Urinary bladder (tissue), 4 donors: ENCODE measurements around the gene NIT2. TPM values are rescaled to one million over a fixed set of nuclear protein-coding genes. Genes with fewer than 3 reads are reported as not detected.

ENCODE experiments used
- DNase-seq: peaks from one replicate; pipeline ENCODE4 v3.0.0-alpha.2; 2015; ENCODE audit errors: extremely low spot score
- H3K27ac ChIP-seq: one replicate; pipeline ENCODE4 v1.5.1; 2013; ENCODE audit warnings: low read depth, mild to moderate bottlenecking, moderate library complexity
- H3K36me3 ChIP-seq: one replicate; pipeline ENCODE4 v1.6.1; 2013; ENCODE audit warnings: mild to moderate bottlenecking, moderate library complexity; ENCODE audit not compliant: insufficient read depth
- H3K4me1 ChIP-seq: one replicate; pipeline ENCODE4 v1.6.1; 2013; ENCODE audit warnings: mild to moderate bottlenecking, moderate library complexity; ENCODE audit not compliant: insufficient read depth
- H3K4me3 ChIP-seq: one replicate; pipeline ENCODE4 v1.5.1; 2013; ENCODE audit warnings: low read depth, low read length
- WGBS: extraction: QIAGEN DNeasy Blood & Tissue Kit; methylation state at CpG from one replicate; pipeline ENCODE4 v1.1.7; 2013; 5-methylcytosine and 5-hydroxymethylcytosine counted together
- polyA plus RNA-seq: library from polyadenylated mRNA; stranded (reverse); fragments of 200-250 nt; gene quantifications from one replicate; pipeline ENCODE4 v1.2.3, GENCODE V29; 2013
- total RNA-seq: library from RNA; depleted of rRNA; stranded (reverse); fragments of >200 nt; gene quantifications from one replicate; pipeline ENCODE4 v1.2.3, GENCODE V29; 2014
- donor health status: healthy with polysubstance abuse.
- donor health status: healthy.

Gene NIT2
- total and polyA plus RNA-seq, 2 donors: 24.8 to 25.0 TPM

- 85% methylated on average over 10 of the region's 10 CpGs for WGBS
- H3K4me1 ChIP-seq: no peaks in the 10 kb centered on the region
- H3K4me3 ChIP-seq: no peak overlapping the region
- peaks cover 11% of the 10 kb centered on the region for H3K36me3 ChIP-seq
- no peak overlapping the region for H3K27ac ChIP-seq
- DNase-seq: no peak
Observed at GRCh38 chr3:100352296-100353231, 18.0 kb downstream of the NIT2 start.

GRCh38 chr3:100354850-100355249 is 20.3 kb downstream of the NIT2 start:
- 84% methylated on average over 3 of the region's 3 CpGs for WGBS
- no peak for DNase-seq
- no peak overlapping the region for H3K4me3 ChIP-seq
- H3K27ac ChIP-seq: no peak overlapping the region
- peaks cover 8% of the 10 kb centered on the region for H3K36me3 ChIP-seq
- no peaks in the 10 kb centered on the region for H3K4me1 ChIP-seq

GRCh38 chr3:100358413-100358812 is 23.9 kb downstream of the NIT2 start:
- no peak for DNase-seq
- no peak overlapping the region for H3K4me3 ChIP-seq
- H3K27ac ChIP-seq: no peak overlapping the region
- peaks cover 2% of the 10 kb centered on the region for H3K36me3 ChIP-seq
- no peaks in the 10 kb centered on the region for H3K4me1 ChIP-seq
- 95% methylated on average over 2 of the region's 2 CpGs for WGBS

GRCh38 chr3:100359035-100359434 is 24.5 kb downstream of the NIT2 start:
- WGBS: 91% methylated on average over 3 of the region's 3 CpGs
- Histone ChIP-seq H3K4me1 (no peaks in the 10 kb centered on the region), H3K4me3 (no peak overlapping the region), H3K27ac (no peak overlapping the region), H3K36me3 (peaks cover 2% of the 10 kb centered on the region)
- DNase-seq: no peak

- H3K36me3 ChIP-seq: peaks cover 2% of the 10 kb centered on the region
Observed at GRCh38 chr3:100360757-100361496, 26.4 kb downstream of the NIT2 start.

GRCh38 chr3:100361897-100362296 is 27.3 kb downstream of the NIT2 start:
- DNase-seq: no peak
- H3K4me3 ChIP-seq: no peak overlapping the region
- 76% methylated on average over 1 of the region's 1 CpG for WGBS
- no peak overlapping the region for H3K27ac ChIP-seq
- H3K4me1 ChIP-seq: no peaks in the 10 kb centered on the region
- H3K36me3 ChIP-seq: no peaks in the 10 kb centered on the region

More at GRCh38 chr3:100360757-100361496, 26.4 kb downstream of the NIT2 start:
- no peak overlapping the region for H3K27ac ChIP-seq
- WGBS: 83% methylated on average over 4 of the region's 4 CpGs
- H3K4me1 ChIP-seq: no peaks in the 10 kb centered on the region
- DNase-seq: no peak
- H3K4me3 ChIP-seq: no peak overlapping the region

- H3K4me3 ChIP-seq: no peak overlapping the region
- H3K4me1 ChIP-seq: no peaks in the 10 kb centered on the region
- 96% methylated on average over 3 of the region's 3 CpGs for WGBS
- H3K36me3 ChIP-seq: peaks cover 4% of the 10 kb centered on the region
- no peak for DNase-seq
- no peak overlapping the region for H3K27ac ChIP-seq
Observed at GRCh38 chr3:100364421-100364820, 29.9 kb downstream of the NIT2 start.

GRCh38 chr3:100366424-100366823 is 31.9 kb downstream of the NIT2 start:
- Histone ChIP-seq H3K27ac (no peak overlapping the region), H3K36me3 (peaks cover 4% of the 10 kb centered on the region)
- 68% methylated on average over 2 of the region's 2 CpGs for WGBS

GRCh38 chr3:100368441-100368840 is 33.9 kb downstream of the NIT2 start:
- Histone ChIP-seq H3K36me3 (peaks cover 4% of the 10 kb centered on the region), H3K4me3 (no peak overlapping the region), H3K4me1 (no peaks in the 10 kb centered on the region), H3K27ac (no peak overlapping the region)
- DNase-seq: no peak
- WGBS: 80% methylated on average over 8 of the region's 8 CpGs

More at GRCh38 chr3:100366424-100366823, 31.9 kb downstream of the NIT2 start:
- Histone ChIP-seq H3K4me3 (no peak overlapping the region), H3K4me1 (no peaks in the 10 kb centered on the region)
- no peak for DNase-seq

- no peak overlapping the region for H3K27ac ChIP-seq
- H3K4me1 ChIP-seq: no peaks in the 10 kb centered on the region
- H3K4me3 ChIP-seq: no peak overlapping the region
- no peak for DNase-seq
- H3K36me3 ChIP-seq: peaks cover 4% of the 10 kb centered on the region
- 98% methylated on average over 1 of the region's 1 CpG for WGBS
Observed at GRCh38 chr3:100370756-100371155, 36.2 kb downstream of the NIT2 start.

- Histone ChIP-seq H3K4me1 (no peaks in the 10 kb centered on the region), H3K36me3 (peaks cover 2% of the 10 kb centered on the region), H3K27ac (no peak overlapping the region), H3K4me3 (no peak overlapping the region)
- DNase-seq: no peak
Observed at GRCh38 chr3:100374521-100374920, 40.0 kb downstream of the NIT2 start.

GRCh38 chr3:100376301-100376700 is 41.7 kb downstream of the NIT2 start:
- H3K4me3 ChIP-seq: no peak overlapping the region
- peaks cover 3% of the 10 kb centered on the region for H3K36me3 ChIP-seq

GRCh38 chr3:100384733-100385525 is 50.4 kb downstream of the NIT2 start:
- WGBS: 80% methylated on average over 8 of the region's 8 CpGs
- Histone ChIP-seq H3K36me3 (no peaks in the 10 kb centered on the region), H3K4me1 (no peaks in the 10 kb centered on the region), H3K27ac (no peak overlapping the region), H3K4me3 (no peak overlapping the region)
- DNase-seq: no peak

More at GRCh38 chr3:100376301-100376700, 41.7 kb downstream of the NIT2 start:
- no peak for DNase-seq
- Histone ChIP-seq H3K4me1 (no peaks in the 10 kb centered on the region), H3K27ac (no peak overlapping the region)
- 95% methylated on average over 4 of the region's 4 CpGs for WGBS
